ENCODE measurements around the gene CUL3. TPM values are rescaled to one million over a fixed set of nuclear protein-coding genes. Genes with fewer than 3 reads are reported as not detected.
A peak's percentile ranks its signal among the peaks of the same experiment; 100 is the strongest.

Gene CUL3
- total RNA-seq, 1 experiment from 2014 or later, result 95.7 TPM

DNA sequence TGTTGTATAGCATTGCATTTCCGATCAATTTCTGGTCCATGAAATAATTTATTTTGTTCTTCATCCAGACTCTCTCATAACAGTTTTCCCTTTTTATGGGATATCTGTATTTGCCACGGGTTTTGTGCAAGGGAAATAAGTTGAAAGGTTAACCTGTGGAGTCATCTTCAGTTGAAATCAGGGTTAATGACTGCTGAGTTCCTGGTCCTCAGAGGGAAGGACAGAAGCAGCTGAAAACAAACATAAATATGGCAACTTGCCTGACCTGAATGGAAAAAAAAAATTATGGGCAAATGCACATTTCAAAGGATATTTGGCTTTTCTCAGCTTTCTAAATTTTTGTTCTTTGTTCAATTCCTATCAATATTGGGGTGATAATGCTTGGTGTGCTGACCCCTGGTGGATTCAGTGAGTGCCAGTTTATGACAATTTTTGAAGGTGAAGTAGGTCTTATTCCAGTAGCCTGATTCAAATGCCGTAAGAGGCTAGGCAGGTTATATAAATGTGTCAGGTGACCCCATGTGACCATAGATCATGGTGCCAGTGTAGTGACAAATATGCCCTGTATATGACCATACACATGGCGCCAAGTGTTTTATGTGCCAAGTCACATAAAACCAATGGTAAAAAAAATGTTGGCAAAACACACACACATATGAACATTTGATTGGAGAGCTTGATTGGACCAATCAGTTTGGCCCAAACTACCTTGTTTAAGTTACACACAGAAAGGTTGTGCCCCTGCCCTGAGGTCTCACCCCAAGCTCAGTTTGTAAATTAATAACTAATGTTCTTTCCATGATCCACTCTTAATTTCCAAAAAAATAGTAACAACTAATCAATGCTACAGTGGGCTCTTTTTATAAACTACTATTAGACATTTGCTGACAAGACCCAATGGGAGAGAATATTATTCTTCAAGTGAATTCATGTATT lies 135.7 kb downstream of the CUL3 start:
- Histone ChIP-seq H3K9me3 (ENCODE audit: control insufficient read depth in 1 of 2, insufficient read depth in 1 of 2, low read depth in 1 of 2, low read length in 2 of 2) (no peaks in the 10 kb centered on the region), H3K4me1 (ENCODE audit: control insufficient read depth in 1 of 2, insufficient read depth in 2 of 2, low read length in 2 of 2) (0 out of 4 replicates have a peak, but pooled peaks cover 0 to 3% of the 10 kb centered on the region in 2 experiments), H3K27me3 (ENCODE audit: insufficient read depth, low read length) (no peaks in the 10 kb centered on the region), H3K4me2 (ENCODE audit: low read length) (no peak overlapping the region), H3K9me2 (ENCODE audit: insufficient read depth) (no peaks in the 10 kb centered on the region), H4K20me1 (ENCODE audit: insufficient read depth) (no peaks in the 10 kb centered on the region), H3K36me3 (ENCODE audit: control insufficient read depth in 1 of 2, insufficient read depth in 2 of 2, low read length in 2 of 2) (no peaks in the 10 kb centered on the region), H3K4me3 (replicated peaks in 1 of 2; ENCODE audit: low read depth in 1 of 2, low read length in 2 of 2) (no peak overlapping the region), H2AFZ (ENCODE audit: low read depth, low read length, poor library complexity, severe bottlenecking) (peak overlapping the region; percentile 68), H3K79me2 (ENCODE audit: insufficient read depth, low read length) (no peaks in the 10 kb centered on the region), H3K27ac (ENCODE audit: low read depth, low read length) (no peak overlapping the region), H3K9ac (ENCODE audit: low read length) (no peak overlapping the region)
- BruUV-seq (replicated peaks), result no TSS peak
- peak; percentile 47 for DNase-seq (ENCODE audit: low read depth, low spot score)
- intact Hi-C loops (cut with micrococcal nuclease), result no loop called here
- CTCF ChIA-PET, result interaction anchor here (0.6 to 1.7 kb wide), 5 partner anchors 8 to 479 kb away, joined by 3 to 4 read pairs (median 3); no protein-coding TSS in a partner anchor
- peak; percentile 58 for TF ChIP-seq RAD21 (IDR thresholded peaks at IDR 0.05; ENCODE audit: low read depth)
- TF ChIP-seq, protein P1, sequence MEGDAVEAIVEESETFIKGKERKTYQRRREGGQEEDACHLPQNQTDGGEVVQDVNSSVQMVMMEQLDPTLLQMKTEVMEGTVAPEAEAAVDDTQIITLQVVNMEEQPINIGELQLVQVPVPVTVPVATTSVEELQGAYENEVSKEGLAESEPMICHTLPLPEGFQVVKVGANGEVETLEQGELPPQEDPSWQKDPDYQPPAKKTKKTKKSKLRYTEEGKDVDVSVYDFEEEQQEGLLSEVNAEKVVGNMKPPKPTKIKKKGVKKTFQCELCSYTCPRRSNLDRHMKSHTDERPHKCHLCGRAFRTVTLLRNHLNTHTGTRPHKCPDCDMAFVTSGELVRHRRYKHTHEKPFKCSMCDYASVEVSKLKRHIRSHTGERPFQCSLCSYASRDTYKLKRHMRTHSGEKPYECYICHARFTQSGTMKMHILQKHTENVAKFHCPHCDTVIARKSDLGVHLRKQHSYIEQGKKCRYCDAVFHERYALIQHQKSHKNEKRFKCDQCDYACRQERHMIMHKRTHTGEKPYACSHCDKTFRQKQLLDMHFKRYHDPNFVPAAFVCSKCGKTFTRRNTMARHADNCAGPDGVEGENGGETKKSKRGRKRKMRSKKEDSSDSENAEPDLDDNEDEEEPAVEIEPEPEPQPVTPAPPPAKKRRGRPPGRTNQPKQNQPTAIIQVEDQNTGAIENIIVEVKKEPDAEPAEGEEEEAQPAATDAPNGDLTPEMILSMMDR (IDR thresholded peaks at IDR 0.05 in 2 of 3, conservative IDR thresholded peaks at IDR 0.05 in 1 of 3; ENCODE audit: borderline replicate concordance in 1 of 3, insufficient read depth in 1 of 3, low read depth in 2 of 3, low read length in 2 of 3), result peak; percentile 36 to 76 (median 70); a peak in 5 of 6 replicates
- TF ChIP-seq, protein P2, sequence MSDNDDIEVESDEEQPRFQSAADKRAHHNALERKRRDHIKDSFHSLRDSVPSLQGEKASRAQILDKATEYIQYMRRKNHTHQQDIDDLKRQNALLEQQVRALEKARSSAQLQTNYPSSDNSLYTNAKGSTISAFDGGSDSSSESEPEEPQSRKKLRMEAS (IDR thresholded peaks at IDR 0.05), result no peak; the same call in 1 of the 2 replicates
- no peak for TF ChIP-seq EZH2phosphoT487 (IDR thresholded peaks at IDR 0.05; ENCODE audit: borderline replicate concordance)
- ATAC-seq, result peak; percentile 91
- RAD21 ChIA-PET (ENCODE audit: low non-redundant PET in 1 of 2, low total read pairs in 2 of 2, uncharacterized antibody in 2 of 2, unreplicated experiment in 2 of 2), result interaction anchor here in 1 of 2 experiments (1.1 kb wide), 1 partner anchor 476 kb away, joined by 3 read pairs; no protein-coding TSS in a partner anchor
- POLR2A ChIA-PET, result no interaction called here
